ENCODE data around the gene CPLANE1.
"Not testable (repeated sequence)": the region's sequence is repeated elsewhere in the genome, so short reads cannot be mapped to it uniquely, and the experiment has no call there.

GRCh38 chr5:37135312-37135711, 113.9 kb downstream of the CPLANE1 start:
- TF ChIP-seq EZH2 (IDR thresholded peaks at IDR 0.05; ENCODE audit: borderline replicate concordance, low read depth, low read length, poor library complexity, severe bottlenecking); CTCF (conservative IDR thresholded peaks at IDR 0.05; ENCODE audit: low read depth, low read length): not testable (repeated sequence)
